Kidney (tissue), 14 donors: Measurements from ENCODE around the gene PLAAT2. TPM values are rescaled to one million over a fixed set of nuclear protein-coding genes. Genes with fewer than 3 reads are reported as not detected.
A peak's percentile ranks its signal among the peaks of the same experiment; 100 is the strongest.

ENCODE experiments used
- DNase-seq, 5 donors: peaks; one replicate each; pipeline ENCODE4 v3.0.0-alpha.2; 2013 to 2020
- FAIRE-seq: peaks from 2 replicates; lab custom pipeline; 2012; peaks lifted over from hg19 to GRCh38; lab: Jason Lieb, UNC
- H3K27ac ChIP-seq, 2 donors: one replicate each; pipeline ENCODE4 v1.7.0; 2013; ENCODE audit warnings: low read depth in 2 of 2, low read length in 2 of 2, inconsistent platforms in 1 of 2
- H3K27me3 ChIP-seq: one replicate; pipeline ENCODE4 v1.7.1; 2013; ENCODE audit warnings: low read length, inconsistent platforms; ENCODE audit not compliant: control insufficient read depth, insufficient read depth
- H3K36me3 ChIP-seq, 3 donors: one replicate each; pipeline versions ENCODE4 v1.7.0 to v1.7.1; 2013; ENCODE audit warnings: low read length in 3 of 3, control low read depth in 1 of 3, inconsistent platforms in 1 of 3; ENCODE audit not compliant: insufficient read depth in 3 of 3, control insufficient read depth in 2 of 3
- H3K4me1 ChIP-seq, 3 donors: one replicate each; pipeline versions ENCODE4 v1.7.0 to v1.7.1; 2013; ENCODE audit warnings: low read length in 3 of 3, inconsistent platforms in 1 of 3, low read depth in 1 of 3; ENCODE audit not compliant: control insufficient read depth in 2 of 3, insufficient read depth in 2 of 3
- H3K4me3 ChIP-seq, 3 donors: one replicate each; pipeline versions ENCODE4 v1.7.0 to v1.8.1; 2013; ENCODE audit warnings: low read length in 3 of 3, control low read depth in 1 of 3, inconsistent platforms in 1 of 3
- H3K9ac ChIP-seq, 3 donors: one replicate each; pipeline versions ENCODE4 v1.7.0 to v1.7.1; 2013; ENCODE audit warnings: low read length in 3 of 3, control low read depth in 1 of 3, inconsistent platforms in 1 of 3
- H3K9me3 ChIP-seq, 3 donors: one replicate each; pipeline versions ENCODE4 v1.7.0 to v1.7.1; 2013; ENCODE audit warnings: low read length in 3 of 3, control low read depth in 1 of 3, inconsistent platforms in 1 of 3; ENCODE audit not compliant: control insufficient read depth in 2 of 3, insufficient read depth in 1 of 3
- intact Hi-C: fragments of 100-400 bp; cut with DNase I; formaldehyde crosslinking; loops from one replicate; pipeline ENCODE4 v1.11.1; 2022
- polyA plus RNA-seq: library from polyadenylated mRNA; stranded (reverse); fragments of 350-450 nt; fragmentation: Illumina TruSeq; extraction: RNeasy Lipid Tissue Mini Kit (QIAGEN cat#74804); gene quantifications from one replicate; pipeline ENCODE4 v1.2.3, GENCODE V29; 2014; ENCODE audit warnings: low read depth, low replicate concordance; ENCODE audit not compliant: insufficient read depth
- total RNA-seq: library from RNA; stranded (reverse); fragmentation: NEBNext Ultra II Directional; extraction: Animal tissue kit (Norgen Biotek cat#: 25700); gene quantifications from one replicate; pipeline ENCODE4 v1.2.1, GENCODE V29; 2021
- TF ChIP-seq, protein P1 (sequence below): IDR thresholded peaks from 3 replicates; pipeline ENCODE4 v1.5.1; 2012; ENCODE audit warnings: mild to moderate bottlenecking, moderate library complexity, borderline replicate concordance; ENCODE audit not compliant: insufficient read depth; ENCODE audit errors: extremely low read depth
- donor health status: control.
- donor health status: control.
- donor health status: control.
- donor health status: control.
- donor health status: control.
- donor health status: DM: yes; HTN: yes; CAD: no.
- donor health status: Normal renal cell carcinoma (clear cell type).

Gene PLAAT2
- total and polyA plus RNA-seq, 2 donors from 2014 or later, result 1.3 to 49.5 TPM

DNA sequence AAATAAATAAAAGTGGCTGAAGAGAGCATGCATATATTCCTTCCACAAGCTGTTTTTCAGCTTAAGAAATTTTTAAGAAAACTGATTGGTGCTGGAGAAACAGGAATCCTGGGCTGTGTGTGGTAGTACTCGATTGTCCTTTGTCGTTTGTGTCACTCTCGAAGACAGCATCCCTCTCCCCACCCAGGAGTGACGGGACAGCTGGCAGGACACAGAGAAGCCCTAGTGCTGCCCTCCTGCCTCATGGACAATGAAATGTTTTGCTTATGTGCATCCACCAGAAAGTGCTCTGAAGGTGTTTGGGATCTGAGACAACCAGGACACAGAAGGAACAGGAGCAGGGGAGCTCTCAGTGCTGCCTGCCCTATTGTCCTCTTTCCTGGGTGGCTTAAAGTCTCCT, 13.8 kb downstream of the PLAAT2 start:
- no peaks in the 10 kb centered on the region for H3K36me3 ChIP-seq
- no peak overlapping the region for H3K27ac ChIP-seq
- H3K9ac ChIP-seq, result no peak overlapping the region
- no peak for DNase-seq
- H3K4me1 ChIP-seq, result peaks cover 0 to 4% (median 0%) of the 10 kb centered on the region in 3 donors
- H3K9me3 ChIP-seq, result no peaks in the 10 kb centered on the region
- intact Hi-C loops, result no loop called here
- TF ChIP-seq, protein P1, sequence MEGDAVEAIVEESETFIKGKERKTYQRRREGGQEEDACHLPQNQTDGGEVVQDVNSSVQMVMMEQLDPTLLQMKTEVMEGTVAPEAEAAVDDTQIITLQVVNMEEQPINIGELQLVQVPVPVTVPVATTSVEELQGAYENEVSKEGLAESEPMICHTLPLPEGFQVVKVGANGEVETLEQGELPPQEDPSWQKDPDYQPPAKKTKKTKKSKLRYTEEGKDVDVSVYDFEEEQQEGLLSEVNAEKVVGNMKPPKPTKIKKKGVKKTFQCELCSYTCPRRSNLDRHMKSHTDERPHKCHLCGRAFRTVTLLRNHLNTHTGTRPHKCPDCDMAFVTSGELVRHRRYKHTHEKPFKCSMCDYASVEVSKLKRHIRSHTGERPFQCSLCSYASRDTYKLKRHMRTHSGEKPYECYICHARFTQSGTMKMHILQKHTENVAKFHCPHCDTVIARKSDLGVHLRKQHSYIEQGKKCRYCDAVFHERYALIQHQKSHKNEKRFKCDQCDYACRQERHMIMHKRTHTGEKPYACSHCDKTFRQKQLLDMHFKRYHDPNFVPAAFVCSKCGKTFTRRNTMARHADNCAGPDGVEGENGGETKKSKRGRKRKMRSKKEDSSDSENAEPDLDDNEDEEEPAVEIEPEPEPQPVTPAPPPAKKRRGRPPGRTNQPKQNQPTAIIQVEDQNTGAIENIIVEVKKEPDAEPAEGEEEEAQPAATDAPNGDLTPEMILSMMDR, result no peak
- H3K4me3 ChIP-seq, result no peak overlapping the region
- no peak for FAIRE-seq
- no peaks in the 10 kb centered on the region for H3K27me3 ChIP-seq

DNA sequence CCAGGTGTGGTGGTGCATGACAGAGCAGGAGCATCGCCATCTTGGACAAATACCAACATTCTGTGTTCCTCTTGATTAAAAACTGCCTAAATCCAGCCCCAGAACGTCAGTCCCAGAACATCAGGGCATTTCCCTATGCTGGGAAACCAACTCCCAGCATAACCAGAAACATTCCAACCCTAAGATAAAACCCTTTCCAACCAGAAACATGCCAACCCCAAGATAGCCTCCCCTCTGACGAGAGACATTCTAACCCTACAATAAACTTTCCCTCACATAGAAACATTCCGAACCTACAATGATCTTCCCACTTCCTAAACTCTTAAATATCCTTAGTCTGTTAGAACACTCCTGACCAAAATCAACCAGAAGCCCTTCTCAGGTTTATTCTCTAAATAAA, 15.0 kb downstream of the PLAAT2 start:
- Histone ChIP-seq H3K27ac (no peak overlapping the region), H3K9me3 (no peaks in the 10 kb centered on the region), H3K4me1 (peaks cover 0 to 4% (median 0%) of the 10 kb centered on the region in 3 donors), H3K9ac (no peak overlapping the region), H3K36me3 (no peaks in the 10 kb centered on the region), H3K4me3 (no peak overlapping the region), H3K27me3 (no peaks in the 10 kb centered on the region)
- DNase-seq, result no peak
- TF ChIP-seq, protein P1, result no peak
- intact Hi-C loops, result no loop called here
- FAIRE-seq, result no peak

DNA sequence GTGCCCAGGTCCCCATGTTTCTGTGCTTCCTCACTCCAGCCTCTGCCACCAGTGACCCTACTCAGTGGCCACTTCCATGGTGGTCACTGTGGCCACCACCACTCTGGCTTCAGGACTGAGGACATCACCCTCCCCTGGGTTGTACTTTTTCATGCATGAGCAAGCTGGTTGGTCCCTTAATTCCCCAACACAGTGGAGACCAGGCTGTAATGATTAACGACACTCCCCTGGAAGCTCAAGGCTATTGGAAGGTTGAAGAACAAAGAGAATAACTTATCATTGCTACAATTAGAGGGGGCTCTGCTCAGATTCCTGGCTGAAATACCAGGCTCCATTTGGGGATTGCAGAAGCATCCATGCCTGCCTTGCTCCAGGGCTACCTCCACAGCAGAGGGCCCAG, 16.1 kb downstream of the PLAAT2 start:
- no peak overlapping the region for H3K27ac ChIP-seq
- intact Hi-C loops, result no loop called here
- FAIRE-seq, result no peak

More for the DNA sequence above, 16.1 kb downstream of the PLAAT2 start:
- TF ChIP-seq, protein P1, result no peak
- DNase-seq, result peak in 2 of 5 donors; percentile 51 to 66
- Histone ChIP-seq H3K27me3 (no peaks in the 10 kb centered on the region), H3K4me1 (peaks cover 0 to 4% (median 0%) of the 10 kb centered on the region in 3 donors), H3K36me3 (no peaks in the 10 kb centered on the region), H3K4me3 (no peak overlapping the region), H3K9me3 (no peaks in the 10 kb centered on the region), H3K9ac (no peak overlapping the region)
